WTC11 (cell line): ENCODE measurements around the gene ESRP2. TPM values are rescaled to one million over a fixed set of nuclear protein-coding genes. Genes with fewer than 3 reads are reported as not detected.

Experiments
- ATAC-seq: fragments of 200-7000 bp; cut with Tn5 transposase; 2 replicates; pipeline ENCODE4 v1.10.0; 2021; ENCODE audit warnings: mild to moderate bottlenecking, moderate library complexity
- CTCF ChIA-PET: fragments of 300-600 bp; sonication (Branson Sonifier 250); formaldehyde crosslinking; loops from one replicate; lab custom pipeline; 2021; ENCODE audit warnings: antibody characterized with exemption; lab: Charles Lee
- POLR2A ChIA-PET: fragments of 350-600 bp; sonication (Branson Sonifier 250); formaldehyde crosslinking; loops from one replicate; lab custom pipeline; 2021; ENCODE audit warnings: antibody characterized with exemption; lab: Charles Lee
- DNase-seq: peaks from one replicate; pipeline ENCODE4 v3.0.0; 2021; ENCODE audit warnings: low spot score
- H3K27ac Mint-ChIP-seq: 2 replicates; pipeline ENCODE4 v1.8.0; 2021; ENCODE audit warnings: mixed read lengths
- H3K27me3 Mint-ChIP-seq: 2 replicates; pipeline ENCODE4 v1.8.0; 2021; ENCODE audit warnings: low read depth, mild to moderate bottlenecking, moderate library complexity, mixed read lengths
- H3K36me3 Mint-ChIP-seq: 2 replicates; pipeline ENCODE4 v1.8.0; 2021; ENCODE audit warnings: mixed read lengths
- H3K4me1 Mint-ChIP-seq: 2 replicates; pipeline ENCODE4 v1.8.0; 2022; ENCODE audit warnings: mixed read lengths
- H3K4me3 Mint-ChIP-seq: 2 replicates; pipeline ENCODE4 v1.8.0; 2021; ENCODE audit warnings: mild to moderate bottlenecking, moderate library complexity, mixed read lengths
- H3K9me3 Mint-ChIP-seq: 2 replicates; pipeline ENCODE4 v1.8.0; 2021; ENCODE audit warnings: mixed read lengths
- ARID4B ChIP-seq: sonication (generic); formaldehyde crosslinking; IDR thresholded peaks from 2 replicates; pipeline ENCODE4 v1.8.0; 2023; ENCODE audit warnings: missing genetic modification reagents, mild to moderate bottlenecking, borderline replicate concordance
- CREM ChIP-seq: sonication (generic); formaldehyde crosslinking; IDR thresholded peaks from 2 replicates; pipeline ENCODE4 v1.8.1; 2022; ENCODE audit warnings: mild to moderate bottlenecking, missing genetic modification reagents, moderate library complexity
- GABPB1 ChIP-seq: sonication (generic); formaldehyde crosslinking; IDR thresholded peaks from 2 replicates; pipeline ENCODE4 v1.8.1; 2023; ENCODE audit warnings: mild to moderate bottlenecking, missing genetic modification reagents
- GTF2I ChIP-seq: fragments of 250-450 bp; sonication (Bioruptor Pico); conservative IDR thresholded peaks from 2 replicates; pipeline ENCODE4 v1.4.0; 2021; ENCODE audit warnings: mild to moderate bottlenecking
- MYBL2 ChIP-seq: sonication (generic); formaldehyde crosslinking; IDR thresholded peaks from 2 replicates; pipeline ENCODE4 v1.8.1; 2023; ENCODE audit warnings: mild to moderate bottlenecking, moderate library complexity, missing genetic modification reagents
- NFE2L1 ChIP-seq: sonication (generic); formaldehyde crosslinking; IDR thresholded peaks from 2 replicates; pipeline ENCODE4 v1.8.1; 2023; ENCODE audit warnings: missing genetic modification reagents
- NR2C2 ChIP-seq: sonication (generic); formaldehyde crosslinking; IDR thresholded peaks from 2 replicates; pipeline ENCODE4 v1.8.0; 2022; ENCODE audit warnings: mild to moderate bottlenecking, missing genetic modification reagents
- TEAD4 ChIP-seq: sonication (generic); formaldehyde crosslinking; IDR thresholded peaks from 2 replicates; pipeline ENCODE4 v1.8.0; 2022; ENCODE audit warnings: mild to moderate bottlenecking, missing genetic modification reagents
- ZMAT4 ChIP-seq: fragments of 250-450 bp; sonication (Bioruptor Pico); IDR thresholded peaks from 2 replicates; pipeline ENCODE4 v1.9.0; 2021; ENCODE audit warnings: mild to moderate bottlenecking
- ZNF121 ChIP-seq: sonication (generic); formaldehyde crosslinking; IDR thresholded peaks from 2 replicates; pipeline ENCODE4 v1.8.0; 2023; ENCODE audit warnings: missing genetic modification reagents
- ZNF425 ChIP-seq: fragments of 250-450 bp; sonication (Bioruptor Pico); conservative IDR thresholded peaks from 2 replicates; pipeline ENCODE4 v1.9.0; 2021; ENCODE audit warnings: mild to moderate bottlenecking
- ZNF671 ChIP-seq: fragments of 250-450 bp; sonication (Bioruptor Pico); IDR thresholded peaks from 2 replicates; pipeline ENCODE4 v1.8.0; 2021; ENCODE audit warnings: mild to moderate bottlenecking
- total RNA-seq: library from RNA; stranded (reverse); gene quantifications from 3 replicates; pipeline ENCODE4 v1.2.3, GENCODE V29; 2021
- TF ChIP-seq, protein P1 (sequence below): sonication (generic); formaldehyde crosslinking; conservative IDR thresholded peaks from 2 replicates; pipeline ENCODE4 v1.8.1; 2022; ENCODE audit warnings: mild to moderate bottlenecking, missing genetic modification reagents
- TF ChIP-seq, protein P2 (sequence below): sonication (generic); formaldehyde crosslinking; IDR thresholded peaks from 2 replicates; pipeline ENCODE4 v1.8.1; 2023; ENCODE audit warnings: mild to moderate bottlenecking, missing genetic modification reagents
- TF ChIP-seq, protein P3 (sequence below): sonication (generic); formaldehyde crosslinking; IDR thresholded peaks from 2 replicates; pipeline ENCODE4 v1.8.0; 2022; ENCODE audit warnings: mild to moderate bottlenecking, missing genetic modification reagents
- TF ChIP-seq, protein P4 (sequence below): fragments of 250-450 bp; sonication (Bioruptor Pico); IDR thresholded peaks from 2 replicates; pipeline ENCODE4 v1.9.0; 2021; ENCODE audit warnings: mild to moderate bottlenecking, borderline replicate concordance

Gene ESRP2
- total RNA-seq, 1 experiment from 2014 or later: 55.0 TPM

GRCh38 chr16:68285683-68286082 lies 49.8 kb upstream of the ESRP2 start:
- TF ChIP-seq GABPB1 (CRISPR knock-in tag): no peak
- no peak for TF ChIP-seq ARID4B
- Mint-ChIP-seq H3K4me3 (no peak overlapping the region), H3K4me1 (peaks cover 8% of the 10 kb centered on the region), H3K27ac (no peak overlapping the region), H3K36me3 (peaks cover 13% of the 10 kb centered on the region), H3K27me3 (no peaks in the 10 kb centered on the region), H3K9me3 (no peaks in the 10 kb centered on the region)
- POLR2A ChIA-PET: no interaction called here
- CTCF ChIA-PET: interaction anchor here (1.0 to 3.3 kb wide), 2 partner anchors 22 to 25 kb away, joined by 3 to 13 read pairs; partner anchors contain the start of gene SLC7A6
- DNase-seq (no peak), ATAC-seq (no peak)

DNA sequence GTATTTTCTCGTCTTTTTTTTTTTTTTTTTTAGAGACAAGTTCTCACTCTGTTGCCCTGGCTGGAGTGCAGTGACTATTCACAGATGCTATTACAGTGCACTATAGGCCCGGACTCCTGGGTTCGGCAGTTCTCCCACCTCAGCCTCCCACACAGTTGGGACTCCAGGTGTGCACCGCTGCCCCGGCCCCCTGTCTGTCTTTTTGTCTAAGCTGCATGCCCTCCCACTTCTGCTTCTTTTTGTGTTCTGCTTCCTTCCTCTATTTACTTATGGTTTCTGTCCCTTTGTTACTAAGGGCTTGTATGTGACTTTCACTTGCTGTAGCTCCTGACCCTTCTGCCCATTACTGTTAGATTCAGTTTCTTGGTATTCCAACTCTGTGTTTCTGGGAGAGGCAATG lies 48.9 kb upstream of the ESRP2 start:
- Mint-ChIP-seq H3K9me3 (no peaks in the 10 kb centered on the region), H3K4me3 (no peak overlapping the region), H3K4me1 (peaks cover 2% of the 10 kb centered on the region), H3K27ac (no peak overlapping the region), H3K36me3 (peaks cover 15% of the 10 kb centered on the region), H3K27me3 (no peaks in the 10 kb centered on the region)
- ATAC-seq: no peak
- CTCF ChIA-PET: interaction anchor here (0.6 to 3.3 kb wide), 4 partner anchors 18 to 79 kb away, joined by 3 to 13 read pairs (median 4); partner anchors contain the start of gene SLC7A6
- no peak for DNase-seq
- POLR2A ChIA-PET: no interaction called here
- TF ChIP-seq, protein P1, sequence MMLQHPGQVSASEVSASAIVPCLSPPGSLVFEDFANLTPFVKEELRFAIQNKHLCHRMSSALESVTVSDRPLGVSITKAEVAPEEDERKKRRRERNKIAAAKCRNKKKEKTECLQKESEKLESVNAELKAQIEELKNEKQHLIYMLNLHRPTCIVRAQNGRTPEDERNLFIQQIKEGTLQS (CRISPR knock-in tag): no peak
- TF ChIP-seq ZNF121 (no peak), ARID4B (no peak), ZNF671 (CRISPR knock-in tag) (no peak), ZNF425 (no peak), CREM (CRISPR knock-in tag) (no peak), GTF2I (CRISPR knock-in tag) (no peak), ZMAT4 (no peak), MYBL2 (no peak), NFE2L1 (CRISPR knock-in tag) (no peak), NR2C2 (CRISPR knock-in tag) (no peak), TEAD4 (CRISPR knock-in tag) (no peak)
- TF ChIP-seq, protein P2, sequence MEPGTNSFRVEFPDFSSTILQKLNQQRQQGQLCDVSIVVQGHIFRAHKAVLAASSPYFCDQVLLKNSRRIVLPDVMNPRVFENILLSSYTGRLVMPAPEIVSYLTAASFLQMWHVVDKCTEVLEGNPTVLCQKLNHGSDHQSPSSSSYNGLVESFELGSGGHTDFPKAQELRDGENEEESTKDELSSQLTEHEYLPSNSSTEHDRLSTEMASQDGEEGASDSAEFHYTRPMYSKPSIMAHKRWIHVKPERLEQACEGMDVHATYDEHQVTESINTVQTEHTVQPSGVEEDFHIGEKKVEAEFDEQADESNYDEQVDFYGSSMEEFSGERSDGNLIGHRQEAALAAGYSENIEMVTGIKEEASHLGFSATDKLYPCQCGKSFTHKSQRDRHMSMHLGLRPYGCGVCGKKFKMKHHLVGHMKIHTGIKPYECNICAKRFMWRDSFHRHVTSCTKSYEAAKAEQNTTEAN (CRISPR knock-in tag): no peak
- TF ChIP-seq, protein P3, sequence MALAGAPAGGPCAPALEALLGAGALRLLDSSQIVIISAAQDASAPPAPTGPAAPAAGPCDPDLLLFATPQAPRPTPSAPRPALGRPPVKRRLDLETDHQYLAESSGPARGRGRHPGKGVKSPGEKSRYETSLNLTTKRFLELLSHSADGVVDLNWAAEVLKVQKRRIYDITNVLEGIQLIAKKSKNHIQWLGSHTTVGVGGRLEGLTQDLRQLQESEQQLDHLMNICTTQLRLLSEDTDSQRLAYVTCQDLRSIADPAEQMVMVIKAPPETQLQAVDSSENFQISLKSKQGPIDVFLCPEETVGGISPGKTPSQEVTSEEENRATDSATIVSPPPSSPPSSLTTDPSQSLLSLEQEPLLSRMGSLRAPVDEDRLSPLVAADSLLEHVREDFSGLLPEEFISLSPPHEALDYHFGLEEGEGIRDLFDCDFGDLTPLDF (CRISPR knock-in tag): no peak
- TF ChIP-seq, protein P4, sequence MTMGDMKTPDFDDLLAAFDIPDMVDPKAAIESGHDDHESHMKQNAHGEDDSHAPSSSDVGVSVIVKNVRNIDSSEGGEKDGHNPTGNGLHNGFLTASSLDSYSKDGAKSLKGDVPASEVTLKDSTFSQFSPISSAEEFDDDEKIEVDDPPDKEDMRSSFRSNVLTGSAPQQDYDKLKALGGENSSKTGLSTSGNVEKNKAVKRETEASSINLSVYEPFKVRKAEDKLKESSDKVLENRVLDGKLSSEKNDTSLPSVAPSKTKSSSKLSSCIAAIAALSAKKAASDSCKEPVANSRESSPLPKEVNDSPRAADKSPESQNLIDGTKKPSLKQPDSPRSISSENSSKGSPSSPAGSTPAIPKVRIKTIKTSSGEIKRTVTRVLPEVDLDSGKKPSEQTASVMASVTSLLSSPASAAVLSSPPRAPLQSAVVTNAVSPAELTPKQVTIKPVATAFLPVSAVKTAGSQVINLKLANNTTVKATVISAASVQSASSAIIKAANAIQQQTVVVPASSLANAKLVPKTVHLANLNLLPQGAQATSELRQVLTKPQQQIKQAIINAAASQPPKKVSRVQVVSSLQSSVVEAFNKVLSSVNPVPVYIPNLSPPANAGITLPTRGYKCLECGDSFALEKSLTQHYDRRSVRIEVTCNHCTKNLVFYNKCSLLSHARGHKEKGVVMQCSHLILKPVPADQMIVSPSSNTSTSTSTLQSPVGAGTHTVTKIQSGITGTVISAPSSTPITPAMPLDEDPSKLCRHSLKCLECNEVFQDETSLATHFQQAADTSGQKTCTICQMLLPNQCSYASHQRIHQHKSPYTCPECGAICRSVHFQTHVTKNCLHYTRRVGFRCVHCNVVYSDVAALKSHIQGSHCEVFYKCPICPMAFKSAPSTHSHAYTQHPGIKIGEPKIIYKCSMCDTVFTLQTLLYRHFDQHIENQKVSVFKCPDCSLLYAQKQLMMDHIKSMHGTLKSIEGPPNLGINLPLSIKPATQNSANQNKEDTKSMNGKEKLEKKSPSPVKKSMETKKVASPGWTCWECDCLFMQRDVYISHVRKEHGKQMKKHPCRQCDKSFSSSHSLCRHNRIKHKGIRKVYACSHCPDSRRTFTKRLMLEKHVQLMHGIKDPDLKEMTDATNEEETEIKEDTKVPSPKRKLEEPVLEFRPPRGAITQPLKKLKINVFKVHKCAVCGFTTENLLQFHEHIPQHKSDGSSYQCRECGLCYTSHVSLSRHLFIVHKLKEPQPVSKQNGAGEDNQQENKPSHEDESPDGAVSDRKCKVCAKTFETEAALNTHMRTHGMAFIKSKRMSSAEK: no peak
